ENCODE results near the gene ARHGAP20.

ARHGAP20 gene

DNA sequence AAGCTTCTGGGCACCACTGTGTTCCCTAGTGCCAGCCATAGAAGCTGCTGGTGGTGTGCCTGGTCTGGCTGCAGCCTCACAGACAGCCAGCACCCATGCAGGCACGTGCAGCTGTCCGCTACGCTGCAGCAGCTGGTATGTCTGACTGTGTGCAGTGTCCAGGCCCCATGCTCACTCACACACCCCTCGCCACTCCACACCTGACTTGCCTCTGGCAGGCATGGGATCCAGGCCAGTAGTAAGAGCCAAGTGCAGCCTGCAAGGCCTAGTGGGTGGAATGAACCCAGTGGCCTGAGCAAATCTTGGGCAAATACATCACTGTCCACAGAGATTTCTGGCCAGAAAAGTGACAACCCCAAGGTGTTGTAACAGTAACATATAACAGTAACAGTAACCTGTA, 111.9 kb downstream of the ARHGAP20 start:
- Mint-ChIP-seq H3K27ac (no peak overlapping the region), H3K9me3 (no peaks in the 10 kb centered on the region), H3K27me3 (no peaks in the 10 kb centered on the region), H3K36me3 (ENCODE audit: low read depth) (no peaks in the 10 kb centered on the region), H3K4me1 (ENCODE audit: low read depth) (no peaks in the 10 kb centered on the region), H3K4me3 (no peak overlapping the region)

DNA sequence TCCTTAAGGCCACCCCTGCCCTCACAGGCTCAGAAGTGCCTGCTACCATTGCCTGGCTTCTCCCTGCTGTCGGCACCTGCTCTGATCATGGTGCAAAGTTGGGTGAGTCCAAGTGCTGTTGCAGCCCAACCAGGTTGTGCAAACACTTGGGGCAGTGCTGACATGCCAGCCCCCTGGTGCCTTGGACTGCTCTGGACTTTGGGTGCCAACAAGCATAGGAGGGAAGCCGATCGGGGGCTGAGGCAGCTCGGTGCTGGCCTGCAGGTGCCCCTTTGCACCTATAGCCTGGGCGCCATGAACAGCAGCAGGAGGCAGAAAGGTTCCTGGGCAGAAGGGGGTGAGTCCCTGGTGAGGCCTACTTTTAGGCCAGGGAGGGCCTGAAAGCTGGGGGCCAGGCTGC, 113.0 kb downstream of the ARHGAP20 start:
- no peak overlapping the region for H3K27ac Mint-ChIP-seq
- no peak overlapping the region for H3K4me3 Mint-ChIP-seq
- H3K27me3 Mint-ChIP-seq: no peaks in the 10 kb centered on the region
- no peaks in the 10 kb centered on the region for H3K36me3 Mint-ChIP-seq (ENCODE audit: low read depth)
- H3K9me3 Mint-ChIP-seq: no peaks in the 10 kb centered on the region
- no peaks in the 10 kb centered on the region for H3K4me1 Mint-ChIP-seq (ENCODE audit: low read depth)

DNA sequence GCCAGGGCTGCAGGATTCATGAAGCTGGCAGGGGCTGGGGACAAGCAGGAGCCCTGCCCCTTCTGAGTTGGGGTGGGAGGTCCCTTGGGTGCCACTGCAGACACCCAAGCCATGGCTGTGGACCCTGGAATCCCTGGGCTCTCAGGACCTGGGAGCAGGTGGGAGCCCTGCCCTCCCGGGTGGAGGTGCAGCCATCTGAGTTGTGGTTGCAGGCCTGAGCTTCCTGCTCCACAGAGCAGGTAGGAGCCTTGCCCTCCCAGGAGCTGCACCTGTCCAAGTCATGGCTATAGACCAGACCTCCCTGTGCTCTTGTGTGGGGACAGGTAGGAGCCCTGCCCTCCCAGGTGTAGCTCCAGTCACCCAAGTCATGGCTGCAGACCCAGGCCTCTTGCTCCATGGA, 113.5 kb downstream of the ARHGAP20 start:
- Mint-ChIP-seq H3K27me3 (no peaks in the 10 kb centered on the region), H3K9me3 (no peaks in the 10 kb centered on the region), H3K27ac (no peak overlapping the region), H3K4me3 (no peak overlapping the region), H3K36me3 (ENCODE audit: low read depth) (no peaks in the 10 kb centered on the region), H3K4me1 (ENCODE audit: low read depth) (no peaks in the 10 kb centered on the region)

DNA sequence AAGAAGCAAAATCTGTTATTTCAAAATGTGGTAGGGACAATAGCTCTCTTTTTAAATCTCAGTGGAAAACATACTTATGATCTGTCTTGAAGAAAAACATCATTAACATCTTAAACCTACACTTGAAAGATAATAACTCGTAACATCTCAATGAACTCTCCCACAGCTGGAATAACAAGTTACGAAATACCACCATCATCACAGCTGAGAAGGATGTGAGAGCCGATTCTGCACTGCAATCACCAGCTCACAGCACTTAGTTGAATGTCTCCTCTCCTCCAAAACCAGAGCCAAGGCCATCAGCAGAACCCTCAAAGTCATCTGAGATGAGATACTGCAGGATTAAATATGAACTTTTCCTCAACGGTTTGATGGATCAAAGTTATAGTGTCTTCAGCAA, 124.3 kb downstream of the ARHGAP20 start:
- Mint-ChIP-seq H3K4me3 (no peak overlapping the region), H3K4me1 (ENCODE audit: low read depth) (no peaks in the 10 kb centered on the region)

DNA sequence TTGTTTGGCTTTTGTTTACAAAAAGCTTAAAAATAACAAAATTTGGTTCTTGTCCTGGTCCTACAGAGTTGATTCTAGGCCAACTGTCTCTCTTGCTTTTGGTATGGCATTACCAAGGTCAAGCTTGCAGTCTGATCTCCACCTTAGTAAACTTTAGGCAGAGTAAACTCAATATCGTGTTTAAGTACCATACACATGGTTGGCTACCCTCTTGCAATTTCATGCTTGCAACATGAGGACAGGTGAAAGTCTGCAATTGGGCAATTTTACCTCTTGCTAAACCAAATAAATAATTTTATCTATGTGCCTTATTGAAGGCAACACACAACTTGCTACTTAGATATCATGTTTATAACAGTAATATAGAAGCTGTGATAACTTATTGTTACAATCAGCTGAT, 125.1 kb downstream of the ARHGAP20 start:
- H3K27ac Mint-ChIP-seq: no peak overlapping the region
- H3K9me3 Mint-ChIP-seq: no peaks in the 10 kb centered on the region
- peaks cover 3% of the 10 kb centered on the region for H3K27me3 Mint-ChIP-seq
- no peaks in the 10 kb centered on the region for H3K36me3 Mint-ChIP-seq (ENCODE audit: low read depth)
- H3K4me3 Mint-ChIP-seq: no peak overlapping the region
- no peaks in the 10 kb centered on the region for H3K4me1 Mint-ChIP-seq (ENCODE audit: low read depth)

More for the DNA sequence above, 124.3 kb downstream of the ARHGAP20 start:
- peaks cover 3% of the 10 kb centered on the region for H3K27me3 Mint-ChIP-seq
- no peaks in the 10 kb centered on the region for H3K9me3 Mint-ChIP-seq
- H3K36me3 Mint-ChIP-seq (ENCODE audit: low read depth): no peaks in the 10 kb centered on the region
- H3K27ac Mint-ChIP-seq: no peak overlapping the region

DNA sequence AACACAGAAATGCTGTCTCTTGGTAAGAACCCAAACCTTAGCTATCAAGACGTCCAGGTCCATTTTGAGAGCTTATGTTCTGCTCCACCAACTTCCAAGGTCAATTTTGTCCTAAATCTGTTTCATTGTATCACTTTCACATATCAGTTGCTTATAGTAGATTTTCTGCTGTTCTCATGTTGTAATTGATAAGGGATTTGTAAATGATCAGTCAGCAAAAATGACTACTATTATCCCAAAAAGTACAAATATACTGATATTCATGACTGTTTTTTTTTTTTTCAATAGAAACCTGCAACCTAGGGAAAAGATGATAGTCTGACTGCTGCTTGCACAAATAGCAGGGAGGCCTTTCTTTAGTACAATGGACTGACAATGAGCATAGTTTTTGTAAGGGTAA, 128.1 kb downstream of the ARHGAP20 start:
- Mint-ChIP-seq H3K27ac (no peak overlapping the region), H3K36me3 (ENCODE audit: low read depth) (no peaks in the 10 kb centered on the region), H3K4me3 (no peak overlapping the region), H3K27me3 (no peaks in the 10 kb centered on the region), H3K9me3 (no peaks in the 10 kb centered on the region), H3K4me1 (ENCODE audit: low read depth) (no peaks in the 10 kb centered on the region)

DNA sequence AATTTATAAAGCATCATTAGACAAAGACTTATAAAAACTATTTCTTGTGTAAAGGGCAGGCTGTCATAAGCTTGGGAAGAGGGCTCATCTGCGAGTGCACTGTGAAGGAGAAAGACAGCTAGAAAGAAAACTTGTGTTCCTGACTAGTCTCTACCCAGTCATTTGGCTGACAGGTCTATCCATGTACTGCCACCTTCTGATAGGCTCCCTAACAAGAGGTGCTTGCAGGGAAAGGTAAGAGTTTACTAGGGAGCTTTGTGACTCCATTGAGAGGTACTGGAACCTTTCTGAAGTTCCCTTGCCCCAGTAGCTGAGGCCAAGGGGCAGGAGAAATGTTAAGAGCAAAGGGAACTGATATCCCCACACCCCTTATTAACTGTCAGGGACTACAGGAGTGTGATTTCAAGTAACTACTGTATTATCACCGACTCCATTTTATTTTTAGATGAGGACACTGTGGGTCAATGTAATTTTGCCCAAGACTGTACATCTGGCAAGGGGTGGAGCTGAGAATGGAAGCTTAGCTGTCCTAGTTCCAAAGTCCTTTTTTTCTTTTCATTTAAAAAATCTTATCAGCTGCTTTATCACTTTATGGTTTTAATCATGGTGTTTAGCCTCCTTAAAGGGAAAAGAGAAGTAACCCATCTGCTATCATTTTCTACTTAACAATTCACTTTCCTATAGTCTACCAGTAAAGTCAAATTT, 129.4 kb downstream of the ARHGAP20 start:
- Mint-ChIP-seq H3K27ac (no peak overlapping the region), H3K4me1 (ENCODE audit: low read depth) (no peaks in the 10 kb centered on the region), H3K4me3 (no peak overlapping the region), H3K36me3 (ENCODE audit: low read depth) (no peaks in the 10 kb centered on the region), H3K9me3 (no peaks in the 10 kb centered on the region), H3K27me3 (no peaks in the 10 kb centered on the region)

DNA sequence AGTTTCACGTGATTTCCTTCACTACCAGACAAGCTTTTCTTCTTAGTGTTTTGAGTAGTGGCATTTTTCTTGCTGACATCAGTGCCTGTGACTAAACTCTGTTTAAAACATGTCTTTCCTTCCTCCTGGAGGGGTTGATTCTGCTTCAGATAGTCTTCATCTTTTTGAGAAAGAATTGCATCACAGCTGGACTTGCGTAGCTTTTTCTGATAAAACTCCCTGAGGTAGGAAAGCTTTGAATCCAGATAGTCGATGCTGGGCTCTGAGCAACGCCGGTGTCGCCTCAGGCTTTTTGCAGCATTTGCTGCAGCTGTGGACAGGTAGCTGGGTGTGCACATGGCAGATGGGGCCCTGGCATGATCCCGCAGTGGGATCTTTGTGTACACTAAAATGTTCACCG, 131.7 kb downstream of the ARHGAP20 start:
- no peak overlapping the region for H3K27ac Mint-ChIP-seq

DNA sequence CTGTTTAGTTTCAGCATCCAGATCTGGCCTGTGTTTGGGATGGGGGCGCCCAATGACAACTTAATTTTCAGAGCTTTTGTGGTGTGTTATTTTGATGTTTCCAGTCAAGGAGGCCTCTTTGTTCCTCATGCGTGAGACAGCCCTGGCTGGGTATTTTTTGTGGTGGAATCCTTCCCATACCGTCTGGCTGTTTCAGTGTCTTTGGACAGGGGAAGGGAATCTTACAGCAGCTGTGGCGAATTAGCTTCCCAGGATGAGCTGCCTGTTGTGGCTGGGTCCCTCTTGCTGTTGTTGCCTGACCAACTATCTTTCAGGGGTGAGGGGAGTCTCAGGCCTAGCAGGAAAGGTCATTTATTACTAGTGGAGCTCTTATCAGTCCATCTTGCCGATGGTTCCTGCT, 138.8 kb downstream of the ARHGAP20 start:
- Mint-ChIP-seq H3K9me3 (no peaks in the 10 kb centered on the region), H3K4me1 (ENCODE audit: low read depth) (no peaks in the 10 kb centered on the region), H3K27me3 (no peaks in the 10 kb centered on the region), H3K27ac (no peak overlapping the region), H3K4me3 (no peak overlapping the region), H3K36me3 (ENCODE audit: low read depth) (no peaks in the 10 kb centered on the region)

More for the DNA sequence above, 131.7 kb downstream of the ARHGAP20 start:
- H3K4me3 Mint-ChIP-seq: no peak overlapping the region
- no peaks in the 10 kb centered on the region for H3K4me1 Mint-ChIP-seq (ENCODE audit: low read depth)
- no peaks in the 10 kb centered on the region for H3K36me3 Mint-ChIP-seq (ENCODE audit: low read depth)
- no peaks in the 10 kb centered on the region for H3K9me3 Mint-ChIP-seq
- H3K27me3 Mint-ChIP-seq: no peaks in the 10 kb centered on the region

DNA sequence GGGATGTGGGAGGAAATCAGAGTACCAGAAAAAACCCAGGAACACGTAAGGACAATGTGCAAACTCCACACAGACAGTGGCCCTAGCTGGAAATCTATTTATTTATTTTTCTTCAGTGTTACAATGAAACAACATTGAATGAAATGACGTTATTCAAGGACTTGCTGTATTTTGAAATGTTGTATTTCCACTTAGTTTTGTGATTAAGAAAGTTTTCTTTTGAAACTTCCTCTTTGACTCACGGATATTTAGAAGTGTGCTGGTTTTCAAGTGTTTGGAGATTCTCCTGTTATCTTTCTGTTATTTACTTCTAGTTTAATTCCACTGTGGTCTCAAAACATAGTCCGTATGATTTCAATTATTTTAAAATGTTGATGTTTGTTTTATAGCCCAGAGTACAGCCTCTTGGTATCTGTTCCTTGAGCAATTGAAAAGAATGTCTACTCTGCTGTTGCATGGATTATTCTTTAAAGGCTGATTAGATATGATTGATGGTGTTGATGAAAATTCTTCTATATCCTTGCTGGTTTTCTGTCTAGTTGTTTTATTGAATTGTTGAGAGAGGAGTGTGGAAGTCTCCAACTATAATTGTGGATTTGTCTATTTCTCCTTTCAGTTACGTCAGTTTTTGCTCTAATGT, 141.0 kb downstream of the ARHGAP20 start:
- Mint-ChIP-seq H3K4me3 (no peak overlapping the region), H3K36me3 (ENCODE audit: low read depth) (no peaks in the 10 kb centered on the region), H3K4me1 (ENCODE audit: low read depth) (no peaks in the 10 kb centered on the region), H3K27ac (no peak overlapping the region), H3K27me3 (no peaks in the 10 kb centered on the region), H3K9me3 (no peaks in the 10 kb centered on the region)

DNA sequence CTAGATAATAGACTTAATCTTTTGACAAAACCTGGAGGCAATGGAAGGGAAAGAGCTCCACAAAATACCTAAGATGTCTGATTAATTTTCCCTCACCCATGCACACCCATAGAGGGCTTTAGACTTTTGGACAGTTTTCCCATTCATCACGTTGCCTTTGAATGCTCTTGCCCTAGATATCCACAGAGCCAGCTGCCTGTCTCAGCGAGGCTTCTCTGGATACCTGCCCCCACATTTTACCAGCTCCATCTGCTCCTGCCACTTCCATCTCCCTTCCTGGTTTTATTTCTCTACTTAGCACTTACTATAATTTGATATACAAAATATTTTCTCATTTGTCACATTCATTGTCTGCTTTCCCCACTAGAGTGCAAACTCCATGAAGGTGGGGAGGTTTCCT, 145.7 kb downstream of the ARHGAP20 start:
- no peaks in the 10 kb centered on the region for H3K4me1 Mint-ChIP-seq (ENCODE audit: low read depth)
- no peaks in the 10 kb centered on the region for H3K9me3 Mint-ChIP-seq
- H3K27me3 Mint-ChIP-seq: peaks cover 3% of the 10 kb centered on the region
- H3K4me3 Mint-ChIP-seq: no peak overlapping the region
- no peaks in the 10 kb centered on the region for H3K36me3 Mint-ChIP-seq (ENCODE audit: low read depth)
- H3K27ac Mint-ChIP-seq: no peak overlapping the region

DNA sequence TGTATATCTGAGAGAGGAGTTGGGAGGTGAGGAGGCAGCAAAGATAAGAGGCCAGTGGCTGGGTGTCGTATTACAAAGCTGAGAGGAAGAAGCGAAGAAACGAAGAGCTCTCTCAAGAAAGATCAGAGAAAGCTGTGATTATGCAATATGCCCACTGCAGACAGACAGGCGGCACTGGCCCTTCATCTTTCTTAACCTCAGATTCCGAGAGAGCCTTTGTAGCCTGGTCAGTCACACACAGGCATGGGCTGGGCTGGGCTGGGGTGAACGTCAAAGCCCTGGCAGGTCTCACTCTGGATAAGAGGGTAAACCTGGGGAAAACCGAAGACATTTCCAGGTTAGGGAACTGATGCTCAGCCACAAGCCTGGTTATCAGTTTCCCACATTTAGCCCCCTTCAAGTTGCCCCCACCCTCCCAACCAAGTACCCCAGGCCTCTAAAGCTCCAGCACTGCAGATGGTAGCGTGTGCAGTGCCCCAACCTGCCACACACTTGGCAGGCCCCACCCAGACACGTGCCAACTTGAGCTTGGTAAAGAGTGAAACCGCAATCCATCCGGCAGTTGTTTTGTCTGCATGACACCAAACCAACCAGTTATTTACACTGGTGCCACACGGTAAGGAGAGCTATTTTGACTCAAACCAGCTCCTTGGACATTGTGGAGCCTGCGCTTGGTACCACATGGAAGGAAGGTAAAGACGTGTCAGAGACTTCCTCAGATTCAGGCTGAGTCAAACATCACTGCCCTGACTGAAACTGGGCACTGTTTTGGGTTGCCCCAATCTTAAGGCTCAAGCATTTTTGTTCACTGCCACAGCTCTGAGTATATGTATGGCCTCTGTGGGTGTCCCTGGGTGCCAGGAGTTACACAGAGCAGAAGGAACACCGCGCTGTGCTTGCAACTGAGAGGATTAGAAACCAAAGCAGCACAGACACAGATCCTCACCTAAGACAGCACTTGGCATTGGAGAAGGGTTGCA, 146.6 kb downstream of the ARHGAP20 start:
- Mint-ChIP-seq H3K27ac (no peak overlapping the region), H3K9me3 (no peaks in the 10 kb centered on the region), H3K4me1 (ENCODE audit: low read depth) (no peaks in the 10 kb centered on the region), H3K4me3 (no peak overlapping the region), H3K36me3 (ENCODE audit: low read depth) (no peaks in the 10 kb centered on the region), H3K27me3 (peaks cover 3% of the 10 kb centered on the region)

DNA sequence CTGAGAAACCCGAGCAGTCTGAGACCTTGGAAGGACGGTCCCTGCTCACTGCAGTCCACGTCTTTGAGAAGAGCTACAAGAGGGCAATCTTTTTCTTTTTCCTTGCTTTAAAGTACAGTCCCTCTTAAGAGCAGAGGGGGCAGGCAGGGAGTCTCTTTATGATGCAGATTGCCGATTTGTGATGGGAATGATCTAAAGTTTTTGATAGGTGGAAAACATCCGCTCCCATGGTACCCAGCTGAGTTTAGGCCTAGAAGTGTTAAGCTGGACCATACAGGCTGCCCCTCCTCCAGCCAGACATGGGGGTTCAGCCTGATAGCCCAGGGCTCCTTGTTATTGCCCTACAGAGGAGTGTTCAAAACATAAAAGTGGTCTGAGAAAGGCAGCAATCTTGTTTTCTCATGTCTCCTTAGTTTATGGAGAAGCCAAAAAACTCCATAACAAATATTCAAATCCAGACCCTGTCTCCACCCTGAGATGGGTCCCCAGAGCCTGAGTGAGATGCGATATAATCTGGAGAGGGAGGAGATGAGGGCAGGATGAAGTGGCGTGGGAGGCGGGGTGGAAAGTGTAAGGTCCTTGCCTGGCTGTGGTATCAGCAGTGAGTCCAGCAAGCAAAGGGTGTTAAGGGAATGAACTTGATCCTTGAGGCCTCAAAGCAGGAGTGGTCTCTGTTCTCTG, 147.4 kb downstream of the ARHGAP20 start:
- H3K27ac Mint-ChIP-seq: no peak overlapping the region
- peaks cover 4% of the 10 kb centered on the region for H3K9me3 Mint-ChIP-seq
- H3K27me3 Mint-ChIP-seq: peaks cover 11% of the 10 kb centered on the region
- no peaks in the 10 kb centered on the region for H3K36me3 Mint-ChIP-seq (ENCODE audit: low read depth)
- H3K4me3 Mint-ChIP-seq: no peak overlapping the region
- no peaks in the 10 kb centered on the region for H3K4me1 Mint-ChIP-seq (ENCODE audit: low read depth)

DNA sequence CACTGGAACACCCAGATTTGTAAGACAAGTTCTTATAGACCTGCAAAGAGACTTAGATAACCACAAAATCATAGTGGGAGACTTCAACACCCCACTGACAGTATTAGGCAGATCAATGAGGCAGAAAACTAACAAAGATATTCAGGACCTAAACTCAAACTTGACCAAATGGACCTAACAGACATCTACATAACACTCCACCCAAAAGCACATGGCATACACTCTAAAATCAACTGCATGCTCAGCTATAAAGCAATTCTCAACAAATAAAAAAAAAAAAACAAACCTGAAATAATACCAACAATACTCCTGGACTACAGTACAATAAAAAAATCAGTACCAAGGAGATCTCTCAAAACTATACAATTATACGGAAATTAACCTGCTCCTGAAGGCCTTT, 167.5 kb downstream of the ARHGAP20 start:
- H3K4me3 Mint-ChIP-seq: no peak overlapping the region
- peaks cover 14% of the 10 kb centered on the region for H3K27me3 Mint-ChIP-seq
- no peaks in the 10 kb centered on the region for H3K36me3 Mint-ChIP-seq (ENCODE audit: low read depth)
- H3K27ac Mint-ChIP-seq: no peak overlapping the region
- no peaks in the 10 kb centered on the region for H3K4me1 Mint-ChIP-seq (ENCODE audit: low read depth)
- peaks cover 10% of the 10 kb centered on the region for H3K9me3 Mint-ChIP-seq

DNA sequence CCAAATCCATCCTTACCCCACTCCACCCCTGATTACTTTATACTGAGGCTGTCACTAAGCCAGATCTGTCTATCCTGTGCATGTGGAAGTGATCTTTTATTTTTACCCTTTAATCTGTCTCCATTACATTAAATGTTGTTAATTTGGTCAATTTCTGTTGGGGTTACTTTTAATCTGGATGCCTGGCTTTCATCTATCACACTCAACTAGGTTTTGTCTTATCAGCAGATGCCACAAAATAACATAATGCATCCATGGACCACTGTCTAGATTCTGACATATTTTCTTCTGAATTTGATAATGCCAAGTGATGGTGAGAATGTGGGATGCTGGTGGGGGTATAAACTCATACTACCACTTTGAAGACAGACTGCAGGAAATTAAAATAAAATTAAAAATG, 174.1 kb downstream of the ARHGAP20 start:
- no peak overlapping the region for H3K4me3 Mint-ChIP-seq
- no peaks in the 10 kb centered on the region for H3K9me3 Mint-ChIP-seq
- H3K27me3 Mint-ChIP-seq: peaks cover 7% of the 10 kb centered on the region
- H3K4me1 Mint-ChIP-seq (ENCODE audit: low read depth): no peaks in the 10 kb centered on the region
- no peak overlapping the region for H3K27ac Mint-ChIP-seq
- H3K36me3 Mint-ChIP-seq (ENCODE audit: low read depth): no peaks in the 10 kb centered on the region

All from stimulated activated naive CD8-positive, alpha-beta T cell treated with anti-CD3 and anti-CD28 coated beads, Interleukin-15, Interleukin-2, amounts not matched to agents 100 ng/mL and 50 ng/mL, for 24 hours (primary cell).